Measurements from ENCODE around the gene OR5K2. TPM values are rescaled to one million over a fixed set of nuclear protein-coding genes. Genes with fewer than 3 reads are reported as not detected.

Gene OR5K2
- total RNA-seq, 1 donor from 2014 or later, result not detected

DNA sequence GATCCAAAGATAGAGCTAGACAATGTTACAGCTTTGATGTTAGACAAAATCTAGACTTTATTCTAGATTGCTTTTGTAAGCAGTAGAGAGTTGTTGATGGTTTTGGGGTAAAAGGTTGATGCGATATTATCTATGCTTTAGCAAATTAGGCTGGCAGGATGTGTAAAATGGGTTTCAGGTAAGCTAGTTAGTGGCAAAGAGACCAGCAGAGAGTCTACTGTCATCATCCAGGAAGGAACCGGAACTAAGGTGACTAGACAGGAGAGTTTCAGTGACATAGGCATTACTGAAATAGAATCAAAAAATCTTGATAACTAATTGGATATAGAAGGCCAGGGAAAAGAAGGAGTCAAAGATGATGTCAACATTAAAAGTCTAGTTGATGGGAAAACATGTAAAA is 11.1 kb downstream of the OR5K2 start:
- POLR2A ChIA-PET, result no interaction called here
- H3K36me3 Mint-ChIP-seq (ENCODE audit: low read depth), result peaks cover 49% of the 10 kb centered on the region
- H3K4me1 Mint-ChIP-seq, result peaks cover 2% of the 10 kb centered on the region
- ATAC-seq (ENCODE audit: low read depth) (no peak), DNase-seq (no peak)
- no peaks in the 10 kb centered on the region for H3K27me3 Mint-ChIP-seq
- CTCF ChIA-PET, result no interaction called here
- TF ChIP-seq, protein P1, sequence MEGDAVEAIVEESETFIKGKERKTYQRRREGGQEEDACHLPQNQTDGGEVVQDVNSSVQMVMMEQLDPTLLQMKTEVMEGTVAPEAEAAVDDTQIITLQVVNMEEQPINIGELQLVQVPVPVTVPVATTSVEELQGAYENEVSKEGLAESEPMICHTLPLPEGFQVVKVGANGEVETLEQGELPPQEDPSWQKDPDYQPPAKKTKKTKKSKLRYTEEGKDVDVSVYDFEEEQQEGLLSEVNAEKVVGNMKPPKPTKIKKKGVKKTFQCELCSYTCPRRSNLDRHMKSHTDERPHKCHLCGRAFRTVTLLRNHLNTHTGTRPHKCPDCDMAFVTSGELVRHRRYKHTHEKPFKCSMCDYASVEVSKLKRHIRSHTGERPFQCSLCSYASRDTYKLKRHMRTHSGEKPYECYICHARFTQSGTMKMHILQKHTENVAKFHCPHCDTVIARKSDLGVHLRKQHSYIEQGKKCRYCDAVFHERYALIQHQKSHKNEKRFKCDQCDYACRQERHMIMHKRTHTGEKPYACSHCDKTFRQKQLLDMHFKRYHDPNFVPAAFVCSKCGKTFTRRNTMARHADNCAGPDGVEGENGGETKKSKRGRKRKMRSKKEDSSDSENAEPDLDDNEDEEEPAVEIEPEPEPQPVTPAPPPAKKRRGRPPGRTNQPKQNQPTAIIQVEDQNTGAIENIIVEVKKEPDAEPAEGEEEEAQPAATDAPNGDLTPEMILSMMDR (IDR thresholded peaks at IDR 0.05), result no peak
- H3K27ac Mint-ChIP-seq, result no peak overlapping the region
- H3K4me3 Mint-ChIP-seq, result no peak overlapping the region
- intact Hi-C loops (cut with micrococcal nuclease), result no loop called here
- H3K9me3 Mint-ChIP-seq, result no peaks in the 10 kb centered on the region

DNA sequence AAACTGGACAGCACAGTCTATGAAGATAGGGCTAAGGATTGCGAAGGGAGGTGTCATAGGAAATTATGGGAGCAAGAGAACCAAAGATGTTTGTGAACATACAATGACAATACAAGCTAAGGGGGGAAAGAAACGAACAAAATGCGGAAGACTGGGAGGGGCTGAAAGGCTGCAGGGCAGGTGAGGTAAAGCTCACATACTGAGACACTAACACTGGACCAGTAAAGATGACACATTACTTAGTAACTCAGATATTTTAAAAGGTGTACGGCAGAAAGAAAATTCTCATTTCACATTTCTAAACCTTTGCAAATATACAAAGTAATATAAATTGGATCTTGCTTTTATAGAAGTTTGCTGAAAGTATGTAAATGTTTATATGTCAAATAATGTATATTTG is 15.1 kb downstream of the OR5K2 start:
- intact Hi-C loops (cut with micrococcal nuclease), result no loop called here
- DNase-seq, result no peak
- TF ChIP-seq, protein P1 (IDR thresholded peaks at IDR 0.05), result no peak
- Mint-ChIP-seq H3K27ac (no peak overlapping the region), H3K4me3 (no peak overlapping the region), H3K4me1 (peaks cover 2% of the 10 kb centered on the region), H3K9me3 (no peaks in the 10 kb centered on the region), H3K27me3 (no peaks in the 10 kb centered on the region), H3K36me3 (ENCODE audit: low read depth) (peaks cover 70% of the 10 kb centered on the region)
- ChIA-PET CTCF (no interaction called here), POLR2A (interaction anchor here (1.7 kb wide), 1 partner anchor 20 kb away, joined by 3 read pairs; no protein-coding TSS in a partner anchor)
- ATAC-seq (ENCODE audit: low read depth), result no peak

DNA sequence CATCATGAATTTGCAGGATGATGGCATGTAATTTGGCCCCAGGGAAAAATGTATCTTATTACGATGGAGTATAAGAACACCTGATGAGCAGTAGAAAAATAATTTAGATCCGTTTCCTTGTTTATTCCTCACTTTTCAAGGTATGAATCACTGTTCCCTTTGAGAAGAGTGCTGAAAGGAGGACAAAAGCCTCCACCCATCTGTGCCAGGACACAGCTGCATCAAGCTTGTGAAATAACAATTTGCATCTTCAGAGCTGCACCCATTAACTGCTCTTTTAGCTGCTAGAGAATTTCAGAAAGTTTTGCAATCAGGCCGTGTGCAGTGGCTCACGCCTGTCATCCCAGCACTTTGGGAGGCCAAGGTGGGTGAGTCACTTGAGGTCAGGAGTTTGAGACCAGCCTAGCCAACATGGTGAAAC is 15.6 kb downstream of the OR5K2 start:
- no peak for ATAC-seq (ENCODE audit: low read depth)
- H3K36me3 Mint-ChIP-seq (ENCODE audit: low read depth), result peaks cover 75% of the 10 kb centered on the region

GRCh38 chr3:98513736-98514135 is 16.3 kb downstream of the OR5K2 start:
- ATAC-seq (ENCODE audit: low read depth) (no peak), DNase-seq (no peak)
- POLR2A ChIA-PET, result interaction anchor here (1.7 kb wide), 1 partner anchor 19 kb away, joined by 3 read pairs; no protein-coding TSS in a partner anchor
- peaks cover 78% of the 10 kb centered on the region for H3K36me3 Mint-ChIP-seq (ENCODE audit: low read depth)
- H3K4me3 Mint-ChIP-seq, result no peak overlapping the region
- no peak overlapping the region for H3K27ac Mint-ChIP-seq
- TF ChIP-seq, protein P1 (IDR thresholded peaks at IDR 0.05), result no peak
- H3K27me3 Mint-ChIP-seq, result no peaks in the 10 kb centered on the region
- H3K4me1 Mint-ChIP-seq, result peaks cover 6% of the 10 kb centered on the region
- CTCF ChIA-PET, result no interaction called here
- intact Hi-C loops (cut with micrococcal nuclease), result no loop called here
- H3K9me3 Mint-ChIP-seq, result no peaks in the 10 kb centered on the region

More for the DNA sequence above, 15.6 kb downstream of the OR5K2 start:
- Mint-ChIP-seq H3K4me3 (no peak overlapping the region), H3K27me3 (no peaks in the 10 kb centered on the region), H3K4me1 (peaks cover 2% of the 10 kb centered on the region), H3K9me3 (no peaks in the 10 kb centered on the region), H3K27ac (no peak overlapping the region)
- CTCF ChIA-PET, result no interaction called here
- intact Hi-C loops (cut with micrococcal nuclease), result no loop called here
- POLR2A ChIA-PET, result interaction anchor here (1.7 kb wide), 1 partner anchor 20 kb away, joined by 3 read pairs; no protein-coding TSS in a partner anchor
- no peak for DNase-seq
- TF ChIP-seq, protein P1 (IDR thresholded peaks at IDR 0.05), result no peak

GRCh38 chr3:98514948-98515347 is 17.5 kb downstream of the OR5K2 start:
- intact Hi-C loops (cut with micrococcal nuclease), result no loop called here
- Mint-ChIP-seq H3K27me3 (no peaks in the 10 kb centered on the region), H3K27ac (no peak overlapping the region), H3K4me1 (peaks cover 16% of the 10 kb centered on the region), H3K4me3 (no peak overlapping the region), H3K36me3 (ENCODE audit: low read depth) (peaks cover 83% of the 10 kb centered on the region), H3K9me3 (no peaks in the 10 kb centered on the region)
- ATAC-seq (ENCODE audit: low read depth) (no peak), DNase-seq (no peak)
- ChIA-PET CTCF (no interaction called here), POLR2A (no interaction called here)
- TF ChIP-seq, protein P1 (IDR thresholded peaks at IDR 0.05), result no peak
